Glutamatergic neuron (in vitro differentiated cells): ENCODE data around the gene GCNT3. TPM values are rescaled to one million over a fixed set of nuclear protein-coding genes. Genes with fewer than 3 reads are reported as not detected.

Experiments
- DNase-seq: peaks from one replicate; pipeline ENCODE4 v3.0.0; 2022
- H3K27ac Mint-ChIP-seq: one replicate; pipeline ENCODE4 v1.8.0; 2020; ENCODE audit warnings: mild to moderate bottlenecking, mixed read lengths, inconsistent platforms; ENCODE audit not compliant: unreplicated experiment
- H3K27me3 Mint-ChIP-seq: one replicate; pipeline ENCODE4 v1.8.0; 2020; ENCODE audit warnings: mild to moderate bottlenecking, moderate library complexity, mixed read lengths, inconsistent platforms; ENCODE audit not compliant: unreplicated experiment
- H3K36me3 Mint-ChIP-seq: one replicate; pipeline ENCODE4 v1.8.0; 2020; ENCODE audit warnings: mild to moderate bottlenecking, mixed read lengths, inconsistent platforms; ENCODE audit not compliant: unreplicated experiment
- H3K4me1 Mint-ChIP-seq: one replicate; pipeline ENCODE4 v1.8.0; 2020; ENCODE audit warnings: mild to moderate bottlenecking, low read depth, mixed read lengths, inconsistent platforms; ENCODE audit not compliant: unreplicated experiment
- H3K4me3 Mint-ChIP-seq: one replicate; pipeline ENCODE4 v1.8.0; 2020; ENCODE audit warnings: mild to moderate bottlenecking, mixed read lengths, inconsistent platforms; ENCODE audit not compliant: unreplicated experiment
- H3K9me3 Mint-ChIP-seq: one replicate; pipeline ENCODE4 v1.8.0; 2020; ENCODE audit warnings: mild to moderate bottlenecking, moderate library complexity, mixed read lengths, inconsistent platforms; ENCODE audit not compliant: unreplicated experiment
- CTCF ChIP-seq: fragments of 200-600 bp; sonication (generic); IDR thresholded peaks from one replicate; pipeline ENCODE4 v1.5.0; 2021; ENCODE audit not compliant: partially characterized antibody, unreplicated experiment
- total RNA-seq: library from RNA; stranded (reverse); fragmentation: NEBNext Ultra II Directional; extraction: Animal tissue kit (Norgen Biotek cat#: 25700); gene quantifications from one replicate; pipeline ENCODE4 v1.2.1, GENCODE V29; 2021; ENCODE audit not compliant: unreplicated experiment

GCNT3 gene
- total RNA-seq, 1 donor from 2014 or later, result not detected

GRCh38 chr15:59569477-59569876 lies 42.1 kb upstream of the GCNT3 start:
- H3K4me1 Mint-ChIP-seq, result peaks cover 4% of the 10 kb centered on the region
- H3K4me3 Mint-ChIP-seq, result no peak overlapping the region
- H3K36me3 Mint-ChIP-seq, result no peaks in the 10 kb centered on the region
- no peak for TF ChIP-seq CTCF
- H3K27me3 Mint-ChIP-seq, result no peaks in the 10 kb centered on the region
- DNase-seq, result no peak
- no peaks in the 10 kb centered on the region for H3K9me3 Mint-ChIP-seq
- no peak overlapping the region for H3K27ac Mint-ChIP-seq

- H3K9me3 Mint-ChIP-seq, result no peaks in the 10 kb centered on the region
- no peak overlapping the region for H3K27ac Mint-ChIP-seq
- no peak for DNase-seq
- no peaks in the 10 kb centered on the region for H3K36me3 Mint-ChIP-seq
- no peak overlapping the region for H3K4me3 Mint-ChIP-seq
- no peak for TF ChIP-seq CTCF
- peaks cover 4% of the 10 kb centered on the region for H3K4me1 Mint-ChIP-seq
- no peaks in the 10 kb centered on the region for H3K27me3 Mint-ChIP-seq
Measured at GRCh38 chr15:59570315-59570714, 41.3 kb upstream of the GCNT3 start.

GRCh38 chr15:59571606-59572005 lies 40.0 kb upstream of the GCNT3 start:
- H3K9me3 Mint-ChIP-seq, result no peaks in the 10 kb centered on the region
- H3K4me1 Mint-ChIP-seq, result peaks cover 4% of the 10 kb centered on the region
- TF ChIP-seq CTCF, result no peak
- no peak for DNase-seq
- no peak overlapping the region for H3K27ac Mint-ChIP-seq
- no peaks in the 10 kb centered on the region for H3K36me3 Mint-ChIP-seq
- no peaks in the 10 kb centered on the region for H3K27me3 Mint-ChIP-seq
- no peak overlapping the region for H3K4me3 Mint-ChIP-seq

GRCh38 chr15:59583088-59583487 lies 28.5 kb upstream of the GCNT3 start:
- H3K9me3 Mint-ChIP-seq, result no peaks in the 10 kb centered on the region
- H3K27me3 Mint-ChIP-seq, result no peaks in the 10 kb centered on the region
- no peak for TF ChIP-seq CTCF
- no peak for DNase-seq
- no peak overlapping the region for H3K4me3 Mint-ChIP-seq
- no peak overlapping the region for H3K27ac Mint-ChIP-seq
- no peaks in the 10 kb centered on the region for H3K36me3 Mint-ChIP-seq
- no peaks in the 10 kb centered on the region for H3K4me1 Mint-ChIP-seq

- TF ChIP-seq CTCF, result no peak
- peaks cover 1% of the 10 kb centered on the region for H3K27me3 Mint-ChIP-seq
- H3K27ac Mint-ChIP-seq, result no peak overlapping the region
- H3K4me3 Mint-ChIP-seq, result no peak overlapping the region
- no peaks in the 10 kb centered on the region for H3K36me3 Mint-ChIP-seq
- DNase-seq, result no peak
- H3K9me3 Mint-ChIP-seq, result no peaks in the 10 kb centered on the region
- no peaks in the 10 kb centered on the region for H3K4me1 Mint-ChIP-seq
Measured at GRCh38 chr15:59587085-59587826, 24.3 kb upstream of the GCNT3 start.
